ENCODE measurements around the gene ZFAND3.

- TF ChIP-seq EZH2 (IDR thresholded peaks at IDR 0.05; ENCODE audit: borderline replicate concordance, insufficient read depth, low read depth, low read length, poor library complexity, severe bottlenecking): no peak
- TF ChIP-seq, protein P1, sequence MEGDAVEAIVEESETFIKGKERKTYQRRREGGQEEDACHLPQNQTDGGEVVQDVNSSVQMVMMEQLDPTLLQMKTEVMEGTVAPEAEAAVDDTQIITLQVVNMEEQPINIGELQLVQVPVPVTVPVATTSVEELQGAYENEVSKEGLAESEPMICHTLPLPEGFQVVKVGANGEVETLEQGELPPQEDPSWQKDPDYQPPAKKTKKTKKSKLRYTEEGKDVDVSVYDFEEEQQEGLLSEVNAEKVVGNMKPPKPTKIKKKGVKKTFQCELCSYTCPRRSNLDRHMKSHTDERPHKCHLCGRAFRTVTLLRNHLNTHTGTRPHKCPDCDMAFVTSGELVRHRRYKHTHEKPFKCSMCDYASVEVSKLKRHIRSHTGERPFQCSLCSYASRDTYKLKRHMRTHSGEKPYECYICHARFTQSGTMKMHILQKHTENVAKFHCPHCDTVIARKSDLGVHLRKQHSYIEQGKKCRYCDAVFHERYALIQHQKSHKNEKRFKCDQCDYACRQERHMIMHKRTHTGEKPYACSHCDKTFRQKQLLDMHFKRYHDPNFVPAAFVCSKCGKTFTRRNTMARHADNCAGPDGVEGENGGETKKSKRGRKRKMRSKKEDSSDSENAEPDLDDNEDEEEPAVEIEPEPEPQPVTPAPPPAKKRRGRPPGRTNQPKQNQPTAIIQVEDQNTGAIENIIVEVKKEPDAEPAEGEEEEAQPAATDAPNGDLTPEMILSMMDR (IDR thresholded peaks at IDR 0.05): no peak
Measured at GRCh38 chr6:37977715-37978114, 158.2 kb downstream of the ZFAND3 start.
